PC-9 (cell line): ENCODE measurements around the gene SGSH. TPM values are rescaled to one million over a fixed set of nuclear protein-coding genes. Genes with fewer than 3 reads are reported as not detected.

Experiments
- BruUV-seq: library from RNA; stranded (reverse); fragments of 400-500 nt; replicated peaks from 2 replicates; lab custom pipeline; 2021; lab: Mats Ljungman, UMichigan
- CTCF ChIA-PET: fragments of 300-600 bp; sonication (Branson Sonifier 250); formaldehyde crosslinking; loops from one replicate; lab custom pipeline; 2022; ENCODE audit warnings: antibody characterized with exemption; lab: Charles Lee
- POLR2A ChIA-PET: fragments of 300-600 bp; sonication (Branson Sonifier 250); formaldehyde crosslinking; loops from one replicate; lab custom pipeline; 2022; ENCODE audit warnings: antibody characterized with exemption; ENCODE audit not compliant: unreplicated experiment; lab: Charles Lee
- DNase-seq, 2 experiments: peaks; one replicate each; pipeline versions ENCODE4 v3.0.0 to v3.0.0-alpha.2; 2015 to 2022; ENCODE audit warnings: mixed read lengths in 1 of 2
- H2AFZ ChIP-seq: fragments of 200-600 bp; sonication (generic); 2 replicates; pipeline ENCODE4 v1.8.1; 2017; ENCODE audit warnings: antibody characterized with exemption
- H3F3A ChIP-seq: fragments of 200-600 bp; sonication (generic); 2 replicates; pipeline ENCODE4 v1.8.1; 2017; ENCODE audit warnings: antibody characterized with exemption, mild to moderate bottlenecking, low read depth; ENCODE audit not compliant: insufficient read depth
- H3K27ac ChIP-seq: fragments of 200-600 bp; sonication (generic); 2 replicates; pipeline ENCODE4 v1.6.1; 2016; ENCODE audit warnings: mixed run types
- H3K27me3 ChIP-seq: fragments of 200-600 bp; sonication (generic); 2 replicates; pipeline ENCODE4 v1.6.1; 2016; ENCODE audit warnings: low read depth, mixed run types; ENCODE audit not compliant: insufficient read depth
- H3K36me3 ChIP-seq: fragments of 200-600 bp; sonication (generic); 2 replicates; pipeline ENCODE4 v1.6.1; 2016; ENCODE audit warnings: low read depth, mixed run types
- H3K4me1 ChIP-seq: fragments of 200-600 bp; sonication (generic); replicated peaks from 2 replicates; pipeline ENCODE4 v1.6.1; 2016; ENCODE audit warnings: mixed run types; ENCODE audit not compliant: insufficient read depth
- H3K4me2 ChIP-seq: fragments of 200-600 bp; sonication (generic); 2 replicates; pipeline ENCODE4 v1.6.1; 2017; ENCODE audit warnings: mixed run types
- H3K4me3 ChIP-seq: fragments of 200-600 bp; sonication (generic); 2 replicates; pipeline ENCODE4 v1.6.1; 2016; ENCODE audit warnings: mixed run types
- H3K79me2 ChIP-seq: fragments of 200-600 bp; sonication (generic); 2 replicates; pipeline ENCODE4 v1.6.1; 2017; ENCODE audit warnings: low read depth, mixed run types
- H3K9me2 ChIP-seq: fragments of 200-600 bp; sonication (generic); 2 replicates; pipeline ENCODE4 v1.8.1; 2017; ENCODE audit warnings: mild to moderate bottlenecking; ENCODE audit not compliant: insufficient read depth
- H3K9me3 ChIP-seq: fragments of 200-600 bp; sonication (generic); 2 replicates; pipeline ENCODE4 v1.8.1; 2016; ENCODE audit warnings: low read depth; ENCODE audit not compliant: insufficient read depth
- H4K20me1 ChIP-seq: fragments of 200-600 bp; sonication (generic); 2 replicates; pipeline ENCODE4 v1.8.1; 2017; ENCODE audit not compliant: insufficient read depth
- CTCF ChIP-seq: fragments of 200-600 bp; sonication (generic); conservative IDR thresholded peaks from 2 replicates; pipeline ENCODE4 v1.6.1; 2017; ENCODE audit warnings: mixed run types, antibody characterized with exemption, mild to moderate bottlenecking, moderate library complexity
- EZH2 ChIP-seq: fragments of 200-600 bp; sonication (generic); IDR thresholded peaks from 2 replicates; pipeline ENCODE4 v1.8.0; 2017; ENCODE audit warnings: antibody characterized with exemption, low read depth
- intact Hi-C: fragments of 100-400 bp; cut with micrococcal nuclease; formaldehyde crosslinking; loops from one replicate; pipeline ENCODE4 v1.10.0; 2022; ENCODE audit not compliant: unreplicated experiment
- total RNA-seq: library from RNA; stranded (reverse); gene quantifications from 2 replicates; pipeline ENCODE4 v1.2.3, GENCODE V29; 2021

The SGSH gene
- total RNA-seq, 1 experiment from 2014 or later, result 28.4 TPM

- CTCF ChIA-PET, result no interaction called here
These were observed 4.5 kb upstream of the SGSH start for GRCh38 chr17:80224683-80225082.

GRCh38 chr17:80223838-80224497 is 3.8 kb upstream of the SGSH start:
- Histone ChIP-seq H3F3A (no peaks in the 10 kb centered on the region), H3K4me2 (no peak overlapping the region), H3K4me3 (no peak overlapping the region), H3K36me3 (no peaks in the 10 kb centered on the region), H3K79me2 (no peaks in the 10 kb centered on the region), H3K9me2 (no peaks in the 10 kb centered on the region), H3K27me3 (no peaks in the 10 kb centered on the region), H2AFZ (no peak overlapping the region), H3K27ac (no peak overlapping the region), H3K9me3 (no peaks in the 10 kb centered on the region), H4K20me1 (no peaks in the 10 kb centered on the region), H3K4me1 (peaks cover 6% of the 10 kb centered on the region; the same call in 1 of the 2 replicates)
- DNase-seq, result no peak
- no peak for TF ChIP-seq CTCF
- TF ChIP-seq EZH2, result no peak
- intact Hi-C loops, result no loop called here
- POLR2A ChIA-PET, result no interaction called here
- no TSS peak for BruUV-seq
- CTCF ChIA-PET, result no interaction called here

More at GRCh38 chr17:80224683-80225082, 4.5 kb upstream of the SGSH start:
- POLR2A ChIA-PET, result no interaction called here
- H3K4me1 ChIP-seq, result no peaks in the 10 kb centered on the region
- intact Hi-C loops, result no loop called here
- TF ChIP-seq EZH2 (no peak), CTCF (no peak)
- no peaks in the 10 kb centered on the region for H3K9me3 ChIP-seq
- no peaks in the 10 kb centered on the region for H3K36me3 ChIP-seq
- H3K4me2 ChIP-seq, result no peak overlapping the region
- no peaks in the 10 kb centered on the region for H3F3A ChIP-seq
- H2AFZ ChIP-seq, result no peak overlapping the region
- no peak overlapping the region for H3K27ac ChIP-seq
- no peak overlapping the region for H3K4me3 ChIP-seq
- no peak for DNase-seq
- H3K79me2 ChIP-seq, result no peaks in the 10 kb centered on the region
- BruUV-seq, result no TSS peak
- no peaks in the 10 kb centered on the region for H4K20me1 ChIP-seq
- no peaks in the 10 kb centered on the region for H3K9me2 ChIP-seq
- H3K27me3 ChIP-seq, result no peaks in the 10 kb centered on the region

- Histone ChIP-seq H3K79me2 (no peaks in the 10 kb centered on the region), H3K9me2 (no peaks in the 10 kb centered on the region), H3K4me3 (no peak overlapping the region), H3K36me3 (no peaks in the 10 kb centered on the region), H2AFZ (no peak overlapping the region), H4K20me1 (no peaks in the 10 kb centered on the region), H3K9me3 (no peaks in the 10 kb centered on the region), H3K4me2 (no peak overlapping the region), H3K27me3 (no peaks in the 10 kb centered on the region), H3F3A (no peaks in the 10 kb centered on the region), H3K4me1 (peaks cover 6% of the 10 kb centered on the region; the same call in 1 of the 2 replicates), H3K27ac (no peak overlapping the region)
- POLR2A ChIA-PET, result no interaction called here
- no TSS peak for BruUV-seq
- intact Hi-C loops, result no loop called here
- no peak for DNase-seq
- TF ChIP-seq EZH2 (no peak), CTCF (no peak)
- CTCF ChIA-PET, result no interaction called here
These were observed 3.1 kb upstream of the SGSH start for GRCh38 chr17:80223142-80223815.
